NCI-H146 treated with DMSO at 0.1 percent for 48 hours (cell line): ENCODE measurements around the gene CHRNB2.

Experiments used
- DNase-seq: peaks from one replicate; lab custom pipeline; 2025; ENCODE audit not compliant: unreplicated experiment; lab: John Stamatoyannopoulos, UW

Gene CHRNB2

GRCh38 chr1:154577346-154578057 lies 9.9 kb downstream of the CHRNB2 start:
- no peak for DNase-seq

- no peak for DNase-seq
Observed at GRCh38 chr1:154578058-154578418, 10.5 kb downstream of the CHRNB2 start.

GRCh38 chr1:154579374-154579773 lies 11.8 kb downstream of the CHRNB2 start:
- no peak for DNase-seq

GRCh38 chr1:154581766-154582165 lies 14.2 kb downstream of the CHRNB2 start:
- no peak for DNase-seq

- no peak for DNase-seq
Observed at GRCh38 chr1:154582885-154583284, 15.3 kb downstream of the CHRNB2 start.

GRCh38 chr1:154583773-154584172 lies 16.2 kb downstream of the CHRNB2 start:
- no peak for DNase-seq

GRCh38 chr1:154584267-154584994 lies 16.9 kb downstream of the CHRNB2 start:
- no peak for DNase-seq

GRCh38 chr1:154586231-154586630 lies 18.7 kb downstream of the CHRNB2 start:
- no peak for DNase-seq

GRCh38 chr1:154586641-154587040 lies 19.1 kb downstream of the CHRNB2 start:
- no peak for DNase-seq

- no peak for DNase-seq
Observed at GRCh38 chr1:154589780-154590179, 22.2 kb downstream of the CHRNB2 start.

- no peak for DNase-seq
Observed at GRCh38 chr1:154590756-154591155, 23.2 kb downstream of the CHRNB2 start.

GRCh38 chr1:154591206-154591605 lies 23.6 kb downstream of the CHRNB2 start:
- DNase-seq: no peak

GRCh38 chr1:154593390-154593789 lies 25.8 kb downstream of the CHRNB2 start:
- DNase-seq: no peak

GRCh38 chr1:154594811-154595210 lies 27.2 kb downstream of the CHRNB2 start:
- DNase-seq: no peak

- no peak for DNase-seq
Observed at GRCh38 chr1:154595621-154596020, 28.0 kb downstream of the CHRNB2 start.

- no peak for DNase-seq
Observed at GRCh38 chr1:154598871-154599635, 31.5 kb downstream of the CHRNB2 start.

- no peak for DNase-seq
Observed at GRCh38 chr1:154599658-154600057, 32.1 kb downstream of the CHRNB2 start.

- DNase-seq: no peak
Observed at GRCh38 chr1:154603317-154603716, 35.7 kb downstream of the CHRNB2 start.

GRCh38 chr1:154605534-154605933 lies 38.0 kb downstream of the CHRNB2 start:
- no peak for DNase-seq

GRCh38 chr1:154607106-154607608 lies 39.6 kb downstream of the CHRNB2 start:
- DNase-seq: no peak

GRCh38 chr1:154607609-154608396 lies 40.2 kb downstream of the CHRNB2 start, which contains the start of gene ADAR:
ADAR (minus strand) TSS chr1:154608186; CDS start chr1:154608006, 180 bp downstream.
- peak; percentile 27 for DNase-seq
